ENCODE data around the gene GAS6. TPM values are rescaled to one million over a fixed set of nuclear protein-coding genes. Genes with fewer than 3 reads are reported as not detected.
"Not testable (repeated sequence)": the region's sequence is repeated elsewhere in the genome, so short reads cannot be mapped to it uniquely, and the experiment has no call there.

GAS6 gene
- total RNA-seq, 1 donor from 2014 or later: 0.62 TPM

- Mint-ChIP-seq H3K27ac (no peak overlapping the region), H3K27me3 (ENCODE audit: insufficient read depth) (peaks cover 19% of the 10 kb centered on the region), H3K9me3 (no peaks in the 10 kb centered on the region), H3K36me3 (ENCODE audit: low read depth) (no peaks in the 10 kb centered on the region), H3K4me3 (no peak overlapping the region), H3K4me1 (ENCODE audit: low read depth) (no peaks in the 10 kb centered on the region)
- DNase-seq (ENCODE audit: low spot score): no peak
- intact Hi-C loops (cut with micrococcal nuclease): no loop called here
Measured at GRCh38 chr13:113874579-113875428, 10.9 kb upstream of the GAS6 start.

DNA sequence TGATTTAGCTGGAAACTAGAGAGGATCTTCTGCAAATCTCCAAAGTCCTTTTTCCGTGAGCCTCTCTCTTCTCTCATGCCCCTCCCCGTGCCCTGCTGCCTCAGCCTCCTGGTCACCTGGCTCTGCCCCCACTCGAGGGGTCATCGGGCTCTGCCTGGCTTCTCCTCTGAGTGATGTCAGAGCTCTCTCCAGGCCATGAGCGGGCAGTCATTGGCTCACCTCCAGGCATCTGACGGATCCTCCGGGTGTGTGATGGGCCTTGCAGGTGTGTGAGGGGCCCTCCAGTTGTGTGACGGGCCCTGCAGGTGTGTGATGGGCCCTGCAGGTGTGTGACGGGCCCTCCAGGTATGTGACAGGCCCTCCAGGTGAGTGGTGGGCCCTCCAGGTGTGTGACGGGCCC is 10.3 kb upstream of the GAS6 start:
- no peak for DNase-seq (ENCODE audit: low spot score)
- Mint-ChIP-seq H3K27me3 (ENCODE audit: insufficient read depth) (peaks cover 19% of the 10 kb centered on the region), H3K4me1 (ENCODE audit: low read depth) (no peaks in the 10 kb centered on the region), H3K36me3 (ENCODE audit: low read depth) (no peaks in the 10 kb centered on the region), H3K4me3 (no peak overlapping the region), H3K9me3 (no peaks in the 10 kb centered on the region), H3K27ac (no peak overlapping the region)
- intact Hi-C loops (cut with micrococcal nuclease): no loop called here

GRCh38 chr13:113869263-113869662 is 5.4 kb upstream of the GAS6 start:
- no peaks in the 10 kb centered on the region for H3K36me3 Mint-ChIP-seq (ENCODE audit: low read depth)
- intact Hi-C loops (cut with micrococcal nuclease): no loop called here
- H3K9me3 Mint-ChIP-seq: no peaks in the 10 kb centered on the region

GRCh38 chr13:113867913-113868312 is 4.0 kb upstream of the GAS6 start:
- H3K9me3 Mint-ChIP-seq; intact Hi-C loops (cut with micrococcal nuclease); H3K27ac Mint-ChIP-seq; DNase-seq (ENCODE audit: low spot score); H3K4me3 Mint-ChIP-seq; H3K4me1 Mint-ChIP-seq (ENCODE audit: low read depth); H3K36me3 Mint-ChIP-seq (ENCODE audit: low read depth): not testable (repeated sequence)
- peaks cover 47% of the 10 kb centered on the region for H3K27me3 Mint-ChIP-seq (ENCODE audit: insufficient read depth)

More at GRCh38 chr13:113869263-113869662, 5.4 kb upstream of the GAS6 start:
- peaks cover 48% of the 10 kb centered on the region for H3K27me3 Mint-ChIP-seq (ENCODE audit: insufficient read depth)
- no peak for DNase-seq (ENCODE audit: low spot score)
- H3K27ac Mint-ChIP-seq: no peak overlapping the region
- peaks cover 2% of the 10 kb centered on the region for H3K4me1 Mint-ChIP-seq (ENCODE audit: low read depth)
- H3K4me3 Mint-ChIP-seq: no peak overlapping the region

GRCh38 chr13:113865427-113865826 is 1.6 kb upstream of the GAS6 start:
- intact Hi-C loops (cut with micrococcal nuclease): no loop called here
- DNase-seq (ENCODE audit: low spot score): no peak
- Mint-ChIP-seq H3K27ac (no peak overlapping the region), H3K27me3 (ENCODE audit: insufficient read depth) (peaks cover 41% of the 10 kb centered on the region), H3K36me3 (ENCODE audit: low read depth) (no peaks in the 10 kb centered on the region), H3K9me3 (no peaks in the 10 kb centered on the region), H3K4me3 (peak overlapping the region; percentile 48), H3K4me1 (ENCODE audit: low read depth) (peaks cover 5% of the 10 kb centered on the region)

DNA sequence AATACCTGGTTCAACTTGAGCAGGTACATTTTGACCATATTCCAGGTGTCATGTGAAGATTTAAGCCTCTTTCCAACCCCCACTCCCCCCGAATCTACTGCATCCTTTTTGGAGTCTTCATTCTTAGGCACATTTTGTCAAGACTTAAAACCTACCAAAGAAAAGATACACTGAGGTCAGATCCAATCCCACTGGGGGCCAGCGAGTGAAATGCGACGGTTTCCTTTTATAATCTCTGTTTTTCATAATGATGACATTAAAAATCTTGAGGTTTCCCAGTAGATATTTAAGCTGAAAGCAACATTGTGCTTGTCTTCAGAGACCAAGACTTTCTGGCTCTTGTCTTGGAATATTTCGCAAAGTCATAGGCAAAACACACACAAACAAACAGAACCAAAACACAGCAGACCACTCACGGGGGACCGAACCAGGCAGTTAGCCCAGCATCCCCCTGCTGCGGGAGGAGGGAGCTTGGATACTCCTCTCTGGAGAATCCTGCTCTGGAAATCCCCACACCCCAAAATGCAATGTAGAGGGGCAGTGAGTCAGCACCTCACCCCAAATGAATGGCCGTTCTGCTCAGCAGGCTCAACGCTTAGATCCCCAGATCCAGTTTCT is 506 bp upstream of the GAS6 start:
- Mint-ChIP-seq H3K4me1 (ENCODE audit: low read depth) (peaks cover 5% of the 10 kb centered on the region), H3K27me3 (ENCODE audit: insufficient read depth) (peaks cover 42% of the 10 kb centered on the region), H3K27ac (no peak overlapping the region), H3K4me3 (peak overlapping the region; percentile 67), H3K9me3 (peaks cover 2% of the 10 kb centered on the region), H3K36me3 (ENCODE audit: low read depth) (no peaks in the 10 kb centered on the region)
- DNase-seq (ENCODE audit: low spot score): no peak
- intact Hi-C loops (cut with micrococcal nuclease): loop anchor here (5.0 kb wide), 1 partner anchor 363 kb away; no protein-coding TSS in a partner anchor

GRCh38 chr13:113862931-113863523 is 849 bp downstream of the GAS6 start:
- H3K4me3 Mint-ChIP-seq: peak overlapping the region; percentile 67
- H3K27me3 Mint-ChIP-seq (ENCODE audit: insufficient read depth): peaks cover 36% of the 10 kb centered on the region
- no peak for DNase-seq (ENCODE audit: low spot score)
- H3K9me3 Mint-ChIP-seq: peaks cover 12% of the 10 kb centered on the region
- intact Hi-C loops (cut with micrococcal nuclease): loop anchor here (5.0 kb wide), 1 partner anchor 364 kb away; no protein-coding TSS in a partner anchor
- H3K27ac Mint-ChIP-seq: no peak overlapping the region
- H3K4me1 Mint-ChIP-seq (ENCODE audit: low read depth): peaks cover 5% of the 10 kb centered on the region
- H3K36me3 Mint-ChIP-seq (ENCODE audit: low read depth): no peaks in the 10 kb centered on the region

- intact Hi-C loops (cut with micrococcal nuclease): loop anchor here (5.0 kb wide), 1 partner anchor 365 kb away; no protein-coding TSS in a partner anchor
- Mint-ChIP-seq H3K9me3 (peaks cover 12% of the 10 kb centered on the region), H3K27ac (no peak overlapping the region), H3K27me3 (ENCODE audit: insufficient read depth) (peaks cover 31% of the 10 kb centered on the region), H3K36me3 (ENCODE audit: low read depth) (no peaks in the 10 kb centered on the region), H3K4me1 (ENCODE audit: low read depth) (peaks cover 5% of the 10 kb centered on the region), H3K4me3 (peak overlapping the region; percentile 57)
- DNase-seq (ENCODE audit: low spot score): no peak
Measured at GRCh38 chr13:113862191-113862930, 1.5 kb downstream of the GAS6 start.

- Mint-ChIP-seq H3K4me1 (ENCODE audit: low read depth) (peaks cover 5% of the 10 kb centered on the region), H3K27ac (no peak overlapping the region), H3K27me3 (ENCODE audit: insufficient read depth) (peaks cover 31% of the 10 kb centered on the region), H3K9me3 (peaks cover 12% of the 10 kb centered on the region), H3K36me3 (ENCODE audit: low read depth) (no peaks in the 10 kb centered on the region), H3K4me3 (no peak overlapping the region)
- intact Hi-C loops (cut with micrococcal nuclease): loop anchor here (5.0 kb wide), 1 partner anchor 366 kb away; no protein-coding TSS in a partner anchor
- no peak for DNase-seq (ENCODE audit: low spot score)
Measured at GRCh38 chr13:113861433-113862030, 2.3 kb downstream of the GAS6 start.

DNA sequence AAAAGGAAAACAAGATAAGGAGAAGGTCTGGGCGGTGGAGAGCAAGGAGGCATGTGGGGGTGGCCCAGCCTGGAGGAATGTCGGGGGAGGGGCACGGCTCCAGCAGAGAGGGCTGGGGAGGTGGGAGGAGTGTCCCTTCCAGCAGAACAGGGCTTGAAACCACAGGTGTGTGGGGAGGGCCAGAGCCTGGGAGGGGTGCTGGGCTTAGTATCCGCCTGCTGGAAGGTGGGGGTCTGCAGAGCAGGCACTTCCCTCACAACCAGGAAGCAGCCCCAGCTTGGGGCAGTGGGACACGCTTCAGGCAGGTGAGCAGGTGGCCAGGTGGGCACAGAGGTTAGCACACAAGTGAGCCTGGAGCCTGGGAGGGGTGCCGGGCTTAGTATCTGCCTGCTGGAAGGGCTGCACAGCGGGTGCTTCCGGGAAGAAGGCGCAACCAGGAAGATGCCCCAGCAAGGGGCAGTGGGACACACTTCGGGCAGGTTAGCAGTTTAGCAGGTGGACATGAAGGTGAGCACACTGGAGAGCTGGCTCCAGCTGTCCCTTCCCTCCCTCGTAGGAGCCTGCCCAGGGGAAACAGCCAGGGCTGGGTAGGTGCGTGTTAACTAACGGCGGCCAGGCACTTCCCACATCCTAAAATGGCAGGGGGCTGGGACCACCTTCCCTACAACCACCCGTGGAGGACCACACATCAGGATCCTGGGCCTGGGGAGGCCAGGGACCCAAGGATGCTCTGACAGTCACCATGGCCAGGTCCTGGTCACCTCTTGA is 3.0 kb downstream of the GAS6 start:
- H3K27me3 Mint-ChIP-seq (ENCODE audit: insufficient read depth): peaks cover 29% of the 10 kb centered on the region
- H3K36me3 Mint-ChIP-seq (ENCODE audit: low read depth): no peaks in the 10 kb centered on the region
- DNase-seq (ENCODE audit: low spot score): no peak
- intact Hi-C loops (cut with micrococcal nuclease): loop anchor here (5.0 kb wide), 1 partner anchor 366 kb away; no protein-coding TSS in a partner anchor
- peaks cover 12% of the 10 kb centered on the region for H3K9me3 Mint-ChIP-seq
- peak overlapping the region; percentile 59 for H3K4me3 Mint-ChIP-seq
- no peak overlapping the region for H3K27ac Mint-ChIP-seq
- H3K4me1 Mint-ChIP-seq (ENCODE audit: low read depth): peaks cover 5% of the 10 kb centered on the region

DNA sequence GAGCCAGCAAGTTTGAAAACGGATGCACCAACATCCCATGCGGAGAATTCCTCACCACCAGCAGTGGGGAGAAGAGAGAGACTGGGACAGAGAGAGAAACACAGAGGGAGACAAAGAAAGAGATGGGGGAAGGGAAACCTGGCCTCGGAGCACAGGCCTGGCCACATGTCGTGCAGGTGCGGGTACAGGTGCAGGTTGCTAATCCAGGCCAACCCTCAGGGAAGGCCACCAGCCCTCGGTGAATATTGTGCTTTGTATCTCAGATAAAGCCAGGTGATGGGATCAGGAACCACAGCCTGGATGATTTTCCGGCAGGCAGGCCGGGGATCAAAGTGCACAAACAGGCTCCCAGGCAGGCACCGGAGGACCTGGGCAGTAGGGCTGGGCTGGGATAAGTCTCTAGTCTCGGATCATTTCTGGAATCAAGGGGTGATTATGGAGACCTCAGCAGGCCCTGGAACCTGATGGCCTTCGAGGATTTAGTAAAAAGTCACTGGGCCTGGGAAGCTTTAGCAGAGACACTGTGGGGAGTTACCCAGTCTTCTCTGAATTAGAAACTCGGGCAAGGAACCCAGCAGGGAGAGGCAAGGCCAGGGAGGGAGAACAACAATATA is 3.7 kb downstream of the GAS6 start:
- intact Hi-C loops (cut with micrococcal nuclease): loop anchor here (5.0 kb wide), 1 partner anchor 367 kb away; no protein-coding TSS in a partner anchor
- Mint-ChIP-seq H3K27me3 (ENCODE audit: insufficient read depth) (peaks cover 22% of the 10 kb centered on the region), H3K4me3 (peak overlapping the region; percentile 59), H3K36me3 (ENCODE audit: low read depth) (no peaks in the 10 kb centered on the region), H3K4me1 (ENCODE audit: low read depth) (peaks cover 5% of the 10 kb centered on the region), H3K27ac (no peak overlapping the region), H3K9me3 (peaks cover 12% of the 10 kb centered on the region)
- no peak for DNase-seq (ENCODE audit: low spot score)
